Body of pancreas (tissue), 4 donors: ENCODE data around the gene EVL.

Experiments
- POLR2A ChIP-seq, 3 donors: fragments of 450-650 bp; IDR thresholded peaks; one replicate each; pipeline ENCODE4 v1.6.1; 2016; ENCODE audit warnings: antibody characterized with exemption in 3 of 3, mild to moderate bottlenecking in 2 of 3
- TF ChIP-seq, protein P1 (sequence below), 7 experiments: fragments of 450-650 bp in 4 of 7; fragments of 200-600 bp in 3 of 7; sonication (generic) in 3 of 7; IDR thresholded peaks; one replicate each; pipeline ENCODE4 v1.5.1; 2016 to 2019; ENCODE audit warnings: antibody characterized with exemption in 7 of 7

DNA sequence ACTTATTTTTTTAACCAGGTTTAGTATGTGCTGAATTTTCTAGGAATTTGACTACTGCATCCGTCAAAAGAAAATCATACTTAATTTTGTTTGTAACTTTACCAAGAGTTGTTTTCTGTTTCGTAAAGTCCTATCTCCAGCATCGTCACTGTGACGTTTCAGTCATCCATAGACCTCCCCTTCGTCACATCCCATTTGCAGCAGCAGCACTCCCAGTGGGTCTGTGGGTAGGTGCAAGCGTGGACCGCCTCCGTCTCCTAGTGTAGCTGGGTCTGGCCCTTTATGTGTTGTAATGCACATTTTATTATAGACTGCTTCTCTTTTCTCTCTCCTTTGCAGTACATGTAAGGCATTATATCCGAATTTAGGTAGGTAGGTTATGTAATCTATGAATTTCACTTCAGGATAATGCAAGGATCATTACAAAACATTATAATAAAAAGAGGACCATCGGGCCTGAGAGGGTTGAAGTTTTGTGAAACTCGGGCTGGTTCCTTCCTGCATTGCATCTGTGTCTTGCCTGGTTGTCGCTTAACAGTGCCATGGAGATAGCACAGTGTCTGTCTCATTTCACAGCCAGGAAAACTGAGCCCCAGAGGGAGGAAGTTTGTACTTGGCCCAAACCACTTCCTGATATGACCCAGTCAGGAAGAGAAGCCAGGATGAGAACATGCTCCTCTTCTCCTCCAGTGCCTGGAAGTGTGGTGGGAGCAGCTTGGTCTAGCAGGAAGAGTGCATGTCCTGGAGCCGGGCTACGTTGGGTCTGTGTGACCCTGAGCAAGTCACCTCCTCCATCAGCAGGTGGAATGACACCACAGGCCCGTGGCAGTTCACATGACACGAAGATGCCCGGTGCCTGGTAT is 41.3 kb downstream of the EVL start:
- TF ChIP-seq, protein P1, sequence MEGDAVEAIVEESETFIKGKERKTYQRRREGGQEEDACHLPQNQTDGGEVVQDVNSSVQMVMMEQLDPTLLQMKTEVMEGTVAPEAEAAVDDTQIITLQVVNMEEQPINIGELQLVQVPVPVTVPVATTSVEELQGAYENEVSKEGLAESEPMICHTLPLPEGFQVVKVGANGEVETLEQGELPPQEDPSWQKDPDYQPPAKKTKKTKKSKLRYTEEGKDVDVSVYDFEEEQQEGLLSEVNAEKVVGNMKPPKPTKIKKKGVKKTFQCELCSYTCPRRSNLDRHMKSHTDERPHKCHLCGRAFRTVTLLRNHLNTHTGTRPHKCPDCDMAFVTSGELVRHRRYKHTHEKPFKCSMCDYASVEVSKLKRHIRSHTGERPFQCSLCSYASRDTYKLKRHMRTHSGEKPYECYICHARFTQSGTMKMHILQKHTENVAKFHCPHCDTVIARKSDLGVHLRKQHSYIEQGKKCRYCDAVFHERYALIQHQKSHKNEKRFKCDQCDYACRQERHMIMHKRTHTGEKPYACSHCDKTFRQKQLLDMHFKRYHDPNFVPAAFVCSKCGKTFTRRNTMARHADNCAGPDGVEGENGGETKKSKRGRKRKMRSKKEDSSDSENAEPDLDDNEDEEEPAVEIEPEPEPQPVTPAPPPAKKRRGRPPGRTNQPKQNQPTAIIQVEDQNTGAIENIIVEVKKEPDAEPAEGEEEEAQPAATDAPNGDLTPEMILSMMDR (IDR thresholded peaks at IDR 0.05): no peak
- no peak for TF ChIP-seq POLR2A (IDR thresholded peaks at IDR 0.05)
